ENCODE measurements around the gene VANGL2. TPM values are rescaled to one million over a fixed set of nuclear protein-coding genes. Genes with fewer than 3 reads are reported as not detected.

VANGL2 gene
- total RNA-seq, 4 donors from 2014 or later: 0.20 to 3.7 (median 2.7) TPM

- Histone ChIP-seq H3K27me3 (no peaks in the 10 kb centered on the region), H3K4me1 (no peaks in the 10 kb centered on the region), H3K27ac (no peak overlapping the region), H3K4me3 (no peak overlapping the region), H3K9me3 (no peaks in the 10 kb centered on the region), H3K36me3 (no peaks in the 10 kb centered on the region)
- TF ChIP-seq EP300 (IDR thresholded peaks at IDR 0.05; ENCODE audit: low read depth): no peak
- TF ChIP-seq POLR2AphosphoS5 (IDR thresholded peaks at IDR 0.05): no peak
- TF ChIP-seq POLR2A (IDR thresholded peaks at IDR 0.05): no peak
- no peak for TF ChIP-seq CTCF (IDR thresholded peaks at IDR 0.05)
- 89% methylated on average over 1 of the region's 1 CpG; no CpG with 5 or more reads in 1 of the 2 donors for WGBS, 2 donors (ENCODE audit: low coverage in 1 of 2)
- in situ Hi-C loops (cut with MboI; ENCODE audit: low pct_ligation_motif_present in 1 of 4, low pct_unique_long_range_greater_than_20kb in 1 of 4, low sequenced_read_pairs in 3 of 4) (no loop called here), intact Hi-C loops (cut with DNase I; ENCODE audit: low total_unique reads) (no loop called here)
- DNase-seq: no peak
These were observed 70.9 kb downstream of the VANGL2 start for GRCh38 chr1:160471253-160471652.

- TF ChIP-seq POLR2A (IDR thresholded peaks at IDR 0.05) (no peak), CTCF (IDR thresholded peaks at IDR 0.05) (no peak), POLR2AphosphoS5 (IDR thresholded peaks at IDR 0.05) (no peak), EP300 (IDR thresholded peaks at IDR 0.05; ENCODE audit: low read depth) (no peak)
- Histone ChIP-seq H3K9me3 (no peaks in the 10 kb centered on the region), H3K4me1 (no peaks in the 10 kb centered on the region), H3K36me3 (no peaks in the 10 kb centered on the region), H3K27ac (no peak overlapping the region), H3K27me3 (no peaks in the 10 kb centered on the region), H3K4me3 (no peak overlapping the region)
- WGBS, 2 donors (ENCODE audit: low coverage in 1 of 2): 92 to 100% methylated on average over 3 of the region's 3 CpGs
- no peak for DNase-seq
- intact Hi-C loops (cut with DNase I; ENCODE audit: low total_unique reads) (no loop called here), in situ Hi-C loops (cut with MboI; ENCODE audit: low pct_ligation_motif_present in 1 of 4, low pct_unique_long_range_greater_than_20kb in 1 of 4, low sequenced_read_pairs in 3 of 4) (no loop called here)
These were observed 71.7 kb downstream of the VANGL2 start for GRCh38 chr1:160472112-160472511.

- 68 to 100% methylated on average over 1 of the region's 1 CpG for WGBS, 2 donors (ENCODE audit: low coverage in 1 of 2)
- Histone ChIP-seq H3K27me3 (no peaks in the 10 kb centered on the region), H3K4me1 (no peaks in the 10 kb centered on the region), H3K4me3 (no peak overlapping the region), H3K9me3 (no peaks in the 10 kb centered on the region), H3K36me3 (no peaks in the 10 kb centered on the region), H3K27ac (no peak overlapping the region)
- intact Hi-C loops (cut with DNase I; ENCODE audit: low total_unique reads) (no loop called here), in situ Hi-C loops (cut with MboI; ENCODE audit: low pct_ligation_motif_present in 1 of 4, low pct_unique_long_range_greater_than_20kb in 1 of 4, low sequenced_read_pairs in 3 of 4) (no loop called here)
- no peak for DNase-seq
- TF ChIP-seq POLR2A (IDR thresholded peaks at IDR 0.05) (no peak), CTCF (IDR thresholded peaks at IDR 0.05) (no peak), EP300 (IDR thresholded peaks at IDR 0.05; ENCODE audit: low read depth) (no peak), POLR2AphosphoS5 (IDR thresholded peaks at IDR 0.05) (no peak)
These were observed 74.3 kb downstream of the VANGL2 start for GRCh38 chr1:160474392-160475242.

Small RNA genes within 50 kb of the gene (small RNA-seq; reads per million reads assigned to genes)
- gene RNU4-42P: 0 to 0.18 (median 0) reads per million in 4 donors

Other genes with a start within 250 kb of the VANGL2 start
- gene ATP1A4, start 249.0 kb upstream of the VANGL2 start, total RNA-seq: under 1 TPM in 1 of 4 donors, not detected in 3; 0.20 TPM
- gene CASQ1, start 210.0 kb upstream of the VANGL2 start, total RNA-seq: under 1 TPM in 2 of 4 donors, not detected in 2; 0.55 to 0.95 TPM
- gene PEA15, start 195.2 kb upstream of the VANGL2 start, total RNA-seq: 10 to 100 TPM; 25.8 to 92.5 (median 27.3) TPM
- gene DCAF8, start 138.0 kb upstream of the VANGL2 start, total RNA-seq: 100 to 1,000 TPM; 128 to 279 (median 137) TPM
- gene PEX19, start 115.4 kb upstream of the VANGL2 start, total RNA-seq: 10 to 100 TPM; 22.1 to 50.8 (median 32.8) TPM
- 100 to 1,000 TPM in 3 of 4 donors, 10 to 100 TPM in 1; 98.7 to 152 (median 119) TPM for gene COPA, start 57.3 kb upstream of the VANGL2 start, total RNA-seq
- gene NCSTN, start 57.2 kb upstream of the VANGL2 start, total RNA-seq: 100 to 1,000 TPM in 1 of 4 donors, 10 to 100 TPM in 3; 30.6 to 101 (median 67.3) TPM
- gene NHLH1, start 33.5 kb upstream of the VANGL2 start, total RNA-seq: not detected
- 1 to 10 TPM in 2 of 4 donors, under 1 TPM in 1, not detected in 1; 0.60 to 6.7 (median 2.3) TPM for gene SLAMF6, start 122.7 kb downstream of the VANGL2 start, total RNA-seq
- 1 to 10 TPM; 1.4 to 8.6 (median 5.8) TPM for gene CD84, start 178.9 kb downstream of the VANGL2 start, total RNA-seq
- 1 to 10 TPM in 3 of 4 donors, not detected in 1; 1.1 to 3.3 (median 3.2) TPM for gene SLAMF1, start 246.5 kb downstream of the VANGL2 start, total RNA-seq

All from transverse colon (tissue), 4 donors.